AG20443 (cell line): ENCODE measurements around the gene FHIT.

Source experiments
- DNase-seq: peaks from one replicate; pipeline ENCODE4 v3.0.0; 2012; ENCODE audit warnings: low spot score, mixed read lengths

The FHIT gene

DNA sequence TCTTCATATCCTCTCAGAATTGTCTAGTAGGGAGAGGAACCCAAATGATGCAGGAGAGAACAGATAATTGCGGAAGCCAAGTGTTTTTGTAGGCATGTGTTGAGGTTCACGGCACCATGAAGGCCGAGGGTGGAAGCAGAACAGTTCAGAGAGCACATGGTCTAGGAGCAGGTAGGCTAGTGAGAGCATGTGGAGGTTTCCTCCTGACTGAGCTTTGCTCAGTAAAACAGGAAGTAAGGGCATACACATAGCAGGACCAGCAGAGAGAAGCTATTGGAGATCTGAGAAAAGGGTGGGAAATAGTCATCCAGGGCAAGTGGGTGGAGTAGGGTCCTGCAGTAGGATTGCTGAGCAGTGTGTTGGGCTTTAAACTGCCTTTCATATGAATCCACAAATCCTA, 491.1 kb downstream of the FHIT start:
- DNase-seq = no peak

- DNase-seq = no peak
Measured at GRCh38 chr3:60759439-60759838, 491.8 kb downstream of the FHIT start.

DNA sequence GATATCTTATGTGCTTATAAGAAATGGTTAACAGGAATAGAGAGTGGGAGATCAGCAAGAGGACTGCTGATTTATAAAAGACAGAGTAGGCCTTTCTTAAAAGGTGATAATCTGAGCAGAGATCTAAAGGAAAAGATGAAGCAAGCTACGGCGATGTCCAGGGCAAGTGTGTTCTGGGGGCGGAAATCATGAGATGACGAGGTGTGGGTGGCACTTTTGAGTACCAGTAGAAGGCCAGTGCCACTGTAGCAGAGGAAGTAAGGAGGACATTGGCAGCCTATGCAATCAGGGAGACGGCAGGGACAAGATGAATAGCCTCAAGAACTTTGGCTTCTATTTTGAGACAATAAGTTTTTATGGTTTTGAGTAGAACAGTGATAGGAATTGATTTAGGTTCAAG, 492.4 kb downstream of the FHIT start:
- no peak for DNase-seq

DNA sequence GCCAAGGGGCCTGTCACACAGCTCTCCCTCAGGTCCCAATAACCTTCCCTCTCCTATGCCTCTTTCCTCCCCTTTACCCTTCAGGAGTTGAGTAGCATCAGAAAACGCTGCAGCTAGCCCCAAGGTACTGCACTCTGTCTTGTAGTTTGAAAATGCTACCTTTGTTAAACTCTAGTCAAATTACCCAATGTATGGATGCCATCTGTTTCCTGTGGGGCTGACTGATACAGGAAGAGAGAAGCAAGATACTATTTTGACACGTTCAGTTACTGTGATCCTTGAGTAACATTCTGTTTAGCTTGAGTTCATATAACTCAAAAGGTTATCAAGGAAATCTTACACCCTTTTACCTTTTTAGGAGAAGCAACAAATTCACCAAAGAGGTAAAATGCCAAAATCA, 493.1 kb downstream of the FHIT start:
- DNase-seq = no peak

DNA sequence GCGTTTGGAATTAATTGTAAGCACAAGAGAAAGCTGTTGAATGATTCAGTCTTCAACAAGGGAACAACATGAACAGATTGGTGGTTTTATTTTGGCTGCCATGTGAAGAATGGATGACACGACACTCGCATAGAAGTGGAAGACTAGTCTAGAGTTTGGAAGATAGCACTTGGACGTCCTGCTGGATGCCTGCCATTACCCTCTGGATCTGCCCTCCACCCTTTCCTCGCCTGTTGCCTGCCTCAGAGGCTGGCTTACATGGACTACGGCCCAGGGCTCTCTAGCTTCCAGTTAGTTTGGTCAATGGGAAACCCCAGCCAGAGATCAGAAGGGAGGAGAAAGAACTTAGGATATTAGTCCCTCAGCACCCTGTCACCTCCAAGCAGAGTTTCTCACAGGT, 493.5 kb downstream of the FHIT start:
- no peak for DNase-seq

GRCh38 chr3:60756241-60757030, 494.8 kb downstream of the FHIT start:
- peak; percentile 28 for DNase-seq

DNA sequence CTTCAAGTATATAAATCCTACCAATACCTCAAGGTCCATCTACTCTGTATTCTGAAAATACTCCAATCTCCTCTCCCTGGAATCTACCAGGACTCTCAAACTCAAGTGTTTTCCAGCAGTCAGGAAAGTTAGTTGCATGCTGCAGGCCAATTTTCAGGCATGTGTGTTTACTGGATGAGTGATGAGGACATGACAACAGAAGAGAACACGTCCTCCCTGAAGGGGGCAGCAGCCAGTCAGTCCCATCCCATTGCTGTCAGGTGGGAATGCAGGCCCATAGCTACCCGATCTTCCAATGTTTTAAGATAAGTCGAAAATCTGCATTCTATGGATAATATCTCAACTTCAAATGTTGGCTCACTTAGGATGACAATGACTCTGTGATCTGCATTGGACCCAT, 496.2 kb downstream of the FHIT start:
- no peak for DNase-seq

GRCh38 chr3:60754617-60755016, 496.6 kb downstream of the FHIT start:
- peak; percentile 40 for DNase-seq

- peak; percentile 46 for DNase-seq
Measured at GRCh38 chr3:60752809-60753208, 498.4 kb downstream of the FHIT start.

- no peak for DNase-seq
Measured at GRCh38 chr3:60746695-60747416, 504.4 kb downstream of the FHIT start.

DNA sequence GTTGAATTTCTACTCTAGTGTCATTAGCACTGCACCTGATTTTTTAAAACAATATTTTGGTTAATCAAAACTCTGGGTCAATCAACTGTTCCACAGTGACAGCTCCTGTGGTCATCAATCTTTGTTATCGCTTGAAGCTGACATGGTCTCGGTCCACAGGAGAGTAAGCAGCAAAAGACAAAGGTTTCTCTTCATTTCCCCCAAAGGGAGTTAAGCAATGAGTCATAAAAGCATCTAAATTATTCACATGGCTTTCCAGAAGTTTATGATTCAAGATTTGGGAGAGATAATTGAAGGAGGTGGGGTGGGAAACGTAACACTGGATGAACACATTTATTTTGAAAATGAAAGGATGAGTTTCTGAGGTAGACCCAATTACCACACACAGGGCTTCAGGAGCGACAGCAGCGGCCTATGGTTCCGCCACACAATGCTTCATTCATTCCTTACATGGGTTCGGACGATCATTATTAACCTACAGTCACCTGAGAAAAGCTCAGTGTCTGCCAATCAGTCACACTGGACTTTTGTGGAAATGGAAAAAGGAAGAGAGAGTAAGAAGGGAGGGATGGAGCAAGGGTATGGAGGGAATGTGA, 505.1 kb downstream of the FHIT start:
- DNase-seq = no peak

DNA sequence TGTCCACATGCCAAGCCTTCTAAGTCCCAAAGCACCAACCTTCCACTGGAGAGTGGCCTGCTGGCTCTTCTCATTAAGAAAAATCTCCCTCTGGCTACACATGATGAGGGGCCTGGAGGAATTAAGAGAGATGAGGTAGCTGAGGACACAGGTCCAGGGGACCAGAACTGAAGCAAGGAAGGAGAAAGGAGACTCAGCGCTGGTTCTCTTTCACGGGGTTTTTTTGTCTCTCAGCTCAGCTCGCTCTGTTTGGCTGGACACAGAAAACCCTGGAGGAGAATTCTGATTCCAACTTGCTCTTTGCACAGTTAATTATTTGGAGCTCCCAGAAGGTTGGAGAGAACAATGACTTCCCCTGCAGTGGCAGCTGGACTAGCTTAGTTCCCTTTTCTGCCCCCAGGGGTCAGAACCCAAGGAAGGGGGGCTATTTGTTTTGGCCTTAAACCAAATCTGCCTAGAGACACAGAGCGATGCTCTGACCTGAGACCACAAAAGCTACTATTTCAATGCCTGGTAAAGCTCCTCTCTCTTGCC, 507.6 kb downstream of the FHIT start:
- DNase-seq = no peak

GRCh38 chr3:60742606-60743145, 508.6 kb downstream of the FHIT start:
- peak; percentile 70 for DNase-seq

- DNase-seq = no peak
Measured at GRCh38 chr3:60737633-60738399, 513.4 kb downstream of the FHIT start.

GRCh38 chr3:60730371-60730770, 520.9 kb downstream of the FHIT start:
- no peak for DNase-seq

- DNase-seq = no peak
Measured at GRCh38 chr3:60729056-60729455, 522.2 kb downstream of the FHIT start.

DNA sequence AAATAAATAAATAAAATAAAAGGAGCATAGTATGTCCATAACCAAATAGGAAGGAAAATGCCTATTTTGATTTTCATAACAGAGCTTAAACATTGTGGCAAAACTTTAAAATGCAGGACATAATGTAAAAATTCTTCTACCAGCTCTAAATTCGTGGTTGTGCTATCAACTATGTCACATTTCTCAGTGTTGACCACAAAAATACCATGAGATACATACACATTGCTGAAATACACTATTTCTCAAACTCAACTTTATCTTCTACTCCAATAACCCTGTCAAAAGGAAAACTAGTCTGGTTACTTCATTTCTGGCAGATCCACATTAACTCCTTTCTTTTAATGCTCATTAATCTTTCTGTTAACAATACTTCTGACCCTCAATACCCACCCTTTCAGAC, 523.2 kb downstream of the FHIT start:
- no peak for DNase-seq

DNA sequence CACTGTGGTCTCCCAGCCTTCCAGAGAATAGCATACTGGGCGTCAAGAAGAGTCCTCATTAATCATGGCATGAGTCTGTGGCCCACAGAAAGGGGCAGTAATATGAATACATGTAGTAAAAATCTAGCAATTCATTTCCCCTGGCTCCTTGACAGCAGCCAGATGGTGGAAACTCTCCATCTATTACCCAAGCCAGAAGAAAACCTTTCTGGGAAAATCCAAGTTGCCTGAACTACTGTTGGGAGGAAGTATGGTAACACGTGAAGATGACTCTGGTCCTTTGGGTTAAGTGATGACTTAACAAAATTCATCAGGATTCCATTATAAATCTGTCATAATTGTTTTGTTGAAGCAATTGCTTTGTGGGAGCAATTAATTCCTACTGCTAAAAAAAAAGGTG, 530.5 kb downstream of the FHIT start:
- peak; percentile 12 for DNase-seq

GRCh38 chr3:60716573-60716972, 534.7 kb downstream of the FHIT start:
- no peak for DNase-seq

DNA sequence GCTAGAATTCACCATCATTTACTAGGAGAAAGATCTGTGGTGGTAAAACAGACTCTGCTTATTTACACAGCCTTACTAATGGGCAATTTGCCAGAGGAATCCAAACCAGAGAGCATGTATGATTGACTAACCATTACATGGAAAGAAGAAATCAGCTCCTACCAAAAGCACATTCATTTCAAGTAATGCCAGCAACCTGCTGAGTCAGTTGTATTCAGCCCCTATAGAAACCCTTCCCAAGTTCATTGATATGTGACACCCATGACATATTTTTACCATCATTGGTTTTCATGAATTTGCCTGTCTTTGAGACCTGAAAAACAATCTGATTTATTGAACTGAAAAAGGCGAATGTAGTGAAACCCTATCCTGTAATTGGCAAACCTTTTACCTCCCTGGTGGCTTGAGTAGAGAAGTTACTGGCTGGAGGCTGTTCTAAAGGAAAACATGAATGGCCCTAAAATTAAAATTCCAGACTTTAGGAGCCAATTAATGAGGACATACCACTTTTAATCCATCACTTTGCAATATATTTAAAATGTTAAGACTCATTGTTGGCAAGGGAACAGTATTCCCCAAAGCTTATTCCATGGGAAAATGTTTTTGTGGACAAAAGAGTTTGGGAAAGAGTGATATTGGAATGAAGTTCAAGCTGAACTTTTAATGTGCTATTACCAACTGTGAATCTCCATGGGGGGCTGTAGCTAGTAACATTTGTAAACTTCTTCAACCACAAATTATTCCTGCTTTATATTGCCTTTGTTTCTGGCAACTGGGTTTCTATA, 542.9 kb downstream of the FHIT start:
- peak; percentile 16 for DNase-seq

DNA sequence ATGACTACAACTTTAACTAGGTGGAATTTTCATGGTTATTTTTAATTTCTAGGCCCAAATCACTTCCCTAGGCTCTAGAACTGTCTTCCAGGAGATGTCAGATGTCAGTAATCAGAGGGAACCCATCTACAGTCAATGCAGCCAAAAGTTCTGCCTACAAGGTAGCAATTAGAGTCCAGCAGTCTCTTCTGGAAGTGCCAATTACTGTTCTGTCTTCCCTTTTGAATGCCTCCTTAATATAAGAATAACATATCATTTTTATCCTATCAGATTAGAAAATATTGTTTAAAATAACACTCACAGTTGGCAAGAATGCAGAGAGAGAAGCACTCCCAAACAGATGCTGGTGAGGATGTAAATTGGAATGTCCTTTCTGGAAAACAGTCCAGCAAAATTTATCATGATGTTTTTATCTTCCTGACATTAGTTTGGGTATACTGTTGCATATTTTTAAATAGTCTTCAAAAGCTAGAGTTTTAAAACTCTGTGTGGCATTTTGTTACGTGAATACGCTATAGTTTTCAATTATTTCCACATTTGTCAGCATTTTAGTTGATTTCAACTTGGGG, 543.7 kb downstream of the FHIT start:
- peak; percentile 12 for DNase-seq
